ENCODE data around the gene TP53RK.
A peak's percentile ranks its signal among the peaks of the same experiment; 100 is the strongest.

TP53RK gene

GRCh38 chr20:46706242-46706641 is 17.0 kb upstream of the TP53RK start:
- no peak for DNase-seq (ENCODE audit: low spot score)

- DNase-seq (ENCODE audit: low spot score): no peak
Observed at GRCh38 chr20:46705378-46705729, 16.1 kb upstream of the TP53RK start.

GRCh38 chr20:46704714-46705377 is 15.6 kb upstream of the TP53RK start:
- no peak for DNase-seq (ENCODE audit: low spot score)

GRCh38 chr20:46703435-46703834 is 14.2 kb upstream of the TP53RK start:
- no peak for DNase-seq (ENCODE audit: low spot score)

- DNase-seq (ENCODE audit: low spot score): no peak
Observed at GRCh38 chr20:46702447-46703203, 13.4 kb upstream of the TP53RK start.

GRCh38 chr20:46701986-46702385 is 12.7 kb upstream of the TP53RK start:
- no peak for DNase-seq (ENCODE audit: low spot score)

- DNase-seq (ENCODE audit: low spot score): no peak
Observed at GRCh38 chr20:46701556-46701955, 12.3 kb upstream of the TP53RK start.

- DNase-seq (ENCODE audit: low spot score): no peak
Observed at GRCh38 chr20:46701057-46701456, 11.8 kb upstream of the TP53RK start.

- DNase-seq (ENCODE audit: low spot score): no peak
Observed at GRCh38 chr20:46700481-46700880, 11.2 kb upstream of the TP53RK start.

GRCh38 chr20:46699651-46700359 is 10.6 kb upstream of the TP53RK start:
- no peak for DNase-seq (ENCODE audit: low spot score)

- DNase-seq (ENCODE audit: low spot score): no peak
Observed at GRCh38 chr20:46698788-46699187, 9.5 kb upstream of the TP53RK start.

GRCh38 chr20:46696791-46697279 is 7.6 kb upstream of the TP53RK start:
- no peak for DNase-seq (ENCODE audit: low spot score)

- DNase-seq (ENCODE audit: low spot score): no peak
Observed at GRCh38 chr20:46695892-46696291, 6.6 kb upstream of the TP53RK start.

GRCh38 chr20:46694484-46694883 is 5.2 kb upstream of the TP53RK start:
- peak; percentile 22 for DNase-seq (ENCODE audit: low spot score)

- no peak for DNase-seq (ENCODE audit: low spot score)
Observed at GRCh38 chr20:46691196-46691595, 2.0 kb upstream of the TP53RK start.

GRCh38 chr20:46690219-46691106 is 1.2 kb upstream of the TP53RK start:
- DNase-seq (ENCODE audit: low spot score): no peak

GRCh38 chr20:46689754-46690085 is 476 bp upstream of the TP53RK start:
- no peak for DNase-seq (ENCODE audit: low spot score)

GRCh38 chr20:46688151-46689081 is 828 bp downstream of the TP53RK start:
- no peak for DNase-seq (ENCODE audit: low spot score)

GRCh38 chr20:46683939-46684750 is 5.1 kb downstream of the TP53RK start:
- DNase-seq (ENCODE audit: low spot score): no peak

GRCh38 chr20:46683668-46683938 is 5.6 kb downstream of the TP53RK start:
- DNase-seq (ENCODE audit: low spot score): no peak

Measured in CD4-positive, alpha-beta T cell treated with Interleukin-2 at 100 ng/mL for 4 hours (primary cell).